ENCODE measurements around the gene THAP8.

The THAP8 gene

DNA sequence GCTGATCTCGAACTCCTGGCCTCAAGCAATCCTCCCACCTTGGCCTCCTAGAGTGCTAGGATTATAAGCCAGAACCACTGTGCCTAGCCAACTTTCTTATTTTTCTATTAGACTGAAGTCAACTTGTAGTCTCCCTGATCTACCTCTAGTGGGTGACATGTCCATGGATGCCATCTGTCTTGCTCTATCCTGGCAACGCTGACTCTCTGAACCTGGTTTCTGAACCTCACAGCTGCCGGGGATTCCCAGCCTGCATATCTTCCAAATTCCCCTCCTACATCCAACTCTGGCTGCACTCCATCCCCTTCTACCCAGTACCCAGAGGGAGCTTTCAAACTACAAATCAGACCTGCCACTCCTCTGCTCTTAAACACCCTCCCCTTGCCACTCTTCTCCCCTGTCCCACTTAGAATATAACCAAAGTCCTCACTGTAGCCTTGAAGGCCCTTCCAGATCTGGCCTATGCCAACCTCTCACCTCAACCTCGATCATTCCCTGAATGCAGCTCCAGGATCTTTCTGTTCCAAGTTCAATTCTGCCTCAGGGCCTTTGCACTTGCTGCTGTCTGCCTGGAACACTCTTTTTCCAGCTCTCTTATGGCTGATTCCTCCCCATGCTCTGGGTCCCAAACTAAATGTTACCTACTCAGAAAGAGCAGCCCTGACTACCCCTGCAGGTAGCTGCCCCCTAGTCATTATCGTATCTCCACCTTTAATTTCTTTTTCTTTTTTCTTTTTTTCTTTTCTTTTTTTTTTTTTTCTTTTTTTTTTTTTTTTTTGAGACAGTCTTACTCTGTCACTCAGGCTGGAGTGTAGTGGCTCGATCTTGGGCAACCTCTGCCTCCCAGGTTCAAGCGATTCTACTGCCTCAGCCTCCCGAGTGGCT lies 23.6 kb downstream of the THAP8 start:
- H3K4me3 ChIP-seq (ENCODE audit: low read length): no peak overlapping the region
- TF ChIP-seq ZNF274 (IDR thresholded peaks at IDR 0.05; ENCODE audit: low read depth, low read length): no peak

DNA sequence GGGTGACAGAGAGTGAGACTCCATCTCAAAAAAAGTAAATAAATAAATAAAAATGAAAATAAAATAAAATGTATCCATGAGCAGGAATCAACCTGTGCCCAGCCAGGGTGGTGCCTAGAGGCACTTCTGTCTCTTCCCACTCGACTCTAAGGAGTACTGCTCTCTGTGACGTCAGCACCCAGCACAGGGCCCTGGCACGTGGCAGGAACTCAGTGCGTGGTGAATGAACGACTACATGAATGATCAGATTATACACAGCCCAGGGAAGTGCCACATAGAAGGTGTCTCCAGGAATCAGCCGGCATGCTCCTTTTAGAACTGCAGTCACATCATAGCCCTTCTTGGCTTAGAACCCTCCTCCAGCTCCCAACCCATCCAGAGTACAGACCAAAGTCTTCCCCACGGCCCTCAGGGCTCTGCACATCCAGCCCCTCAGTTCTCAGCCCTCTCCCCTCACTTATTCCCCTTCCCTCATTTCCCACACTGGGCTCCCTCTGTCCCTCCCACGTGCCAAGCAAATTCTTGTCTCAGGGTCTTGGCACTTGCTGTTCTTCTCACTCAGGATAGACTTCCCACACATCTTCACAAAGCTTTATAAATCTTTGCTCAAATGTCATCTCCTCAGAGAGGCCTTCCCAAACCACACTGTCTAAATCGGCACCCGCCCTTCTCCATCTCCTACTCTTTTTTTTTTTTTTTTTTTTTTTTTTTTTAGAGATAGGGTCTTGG lies 25.6 kb downstream of the THAP8 start:
- TF ChIP-seq ZNF274 (IDR thresholded peaks at IDR 0.05; ENCODE audit: low read depth, low read length): no peak
- H3K4me3 ChIP-seq (ENCODE audit: low read length): no peak overlapping the region

DNA sequence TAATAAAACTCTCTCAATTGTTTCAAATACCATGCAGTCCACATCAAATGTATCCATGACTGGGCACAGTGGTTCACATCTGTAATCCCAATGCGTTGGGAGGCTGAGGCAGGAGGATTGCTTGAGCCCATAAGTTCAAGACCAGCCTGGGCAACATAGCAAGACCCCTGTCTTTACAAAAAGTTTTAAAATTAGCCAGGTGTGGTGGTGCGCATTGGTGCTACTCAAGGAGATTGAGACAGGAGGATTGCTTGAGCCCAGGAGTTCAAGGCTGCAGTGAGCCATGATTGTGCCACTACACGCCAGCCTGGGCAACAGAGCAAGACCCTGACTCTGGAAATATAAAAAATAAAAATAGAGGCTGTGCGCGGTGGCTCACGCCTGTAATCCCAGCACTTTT lies 26.4 kb downstream of the THAP8 start:
- H3K4me3 ChIP-seq (ENCODE audit: low read length): no peak overlapping the region
- no peak for TF ChIP-seq ZNF274 (IDR thresholded peaks at IDR 0.05; ENCODE audit: low read depth, low read length)

DNA sequence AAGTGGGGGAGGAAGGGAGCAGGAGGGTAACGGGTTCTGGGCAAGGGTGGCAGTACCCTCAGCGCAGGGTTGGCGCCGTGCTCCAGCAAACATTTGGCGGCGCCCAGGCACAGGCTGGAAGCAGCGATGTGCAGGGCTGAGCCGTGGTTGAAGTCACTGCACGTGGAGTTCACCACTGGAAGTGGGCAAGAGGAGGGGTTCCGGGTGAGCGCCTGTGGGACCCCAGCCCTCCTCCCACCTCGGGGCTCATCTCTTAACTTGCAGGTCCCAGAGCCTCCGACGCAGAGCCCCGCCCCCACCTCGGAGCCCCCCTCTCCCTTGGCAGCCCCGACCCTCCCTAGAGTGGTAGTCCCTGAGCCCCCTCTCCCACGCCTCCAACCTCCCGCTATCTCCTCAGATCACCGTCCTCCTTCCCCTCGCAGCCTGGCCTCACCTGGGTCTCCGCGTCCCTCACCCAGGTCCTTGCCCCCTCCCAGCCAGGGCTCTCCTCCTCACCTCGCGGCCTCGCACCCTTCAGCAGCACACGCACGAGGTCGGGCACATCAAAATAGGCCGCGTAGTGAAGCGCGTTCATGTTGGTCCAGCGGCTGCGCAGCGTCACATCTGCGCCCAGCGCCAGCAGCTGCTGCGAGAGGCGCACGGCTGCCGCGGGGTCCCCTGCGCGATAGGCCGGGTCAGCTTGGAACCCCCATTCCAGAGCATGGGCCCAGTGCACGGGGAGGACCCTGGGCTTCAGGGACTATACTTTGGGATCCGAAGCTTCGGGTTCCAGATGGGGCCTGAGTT lies 27.8 kb downstream of the THAP8 start:
- TF ChIP-seq ZNF274 (IDR thresholded peaks at IDR 0.05; ENCODE audit: low read depth, low read length): no peak
- H3K4me3 ChIP-seq (ENCODE audit: low read length): no peak overlapping the region

DNA sequence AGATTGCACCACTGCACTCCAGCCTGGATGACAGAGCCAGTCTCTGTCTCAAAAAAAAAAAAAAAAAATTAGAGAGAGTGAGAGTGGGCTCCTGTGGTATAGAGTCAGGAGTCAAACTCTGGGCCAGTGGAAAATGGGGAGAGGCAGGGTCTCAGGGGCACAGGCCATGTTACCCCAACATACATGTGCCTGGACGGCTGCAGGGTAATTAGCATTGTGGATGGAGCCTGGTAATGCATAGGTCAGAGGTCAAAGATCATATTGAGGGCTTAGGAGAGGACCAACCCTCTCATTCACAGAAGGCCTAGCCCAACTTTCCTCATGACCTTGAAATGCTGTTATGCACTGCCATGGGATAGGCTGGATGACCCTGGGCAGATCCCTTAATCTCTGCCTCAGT lies 28.5 kb downstream of the THAP8 start:
- H3K4me3 ChIP-seq (ENCODE audit: low read length): no peak overlapping the region
- TF ChIP-seq ZNF274 (IDR thresholded peaks at IDR 0.05; ENCODE audit: low read depth, low read length): no peak

DNA sequence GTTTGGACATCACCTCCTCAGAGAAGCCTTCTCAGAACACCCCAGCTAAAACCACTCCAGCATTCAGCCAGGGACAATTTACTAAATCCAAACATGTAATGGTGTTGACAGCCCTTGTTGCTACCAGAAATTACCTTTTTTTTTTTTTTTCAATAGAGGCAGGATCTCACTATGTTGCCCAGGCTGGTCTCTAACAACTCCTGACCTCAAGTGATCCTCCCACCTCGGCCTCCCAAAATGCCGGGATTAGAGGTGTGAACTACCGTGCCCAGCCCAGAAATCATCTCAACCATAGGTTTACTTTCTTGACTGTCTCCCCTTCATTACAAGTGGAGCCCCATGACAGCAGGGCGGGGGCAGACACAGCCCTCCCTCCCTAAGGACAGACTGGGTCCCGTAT lies 30.7 kb downstream of the THAP8 start:
- no peak for TF ChIP-seq ZNF274 (IDR thresholded peaks at IDR 0.05; ENCODE audit: low read depth, low read length)
- no peak overlapping the region for H3K4me3 ChIP-seq (ENCODE audit: low read length)

DNA sequence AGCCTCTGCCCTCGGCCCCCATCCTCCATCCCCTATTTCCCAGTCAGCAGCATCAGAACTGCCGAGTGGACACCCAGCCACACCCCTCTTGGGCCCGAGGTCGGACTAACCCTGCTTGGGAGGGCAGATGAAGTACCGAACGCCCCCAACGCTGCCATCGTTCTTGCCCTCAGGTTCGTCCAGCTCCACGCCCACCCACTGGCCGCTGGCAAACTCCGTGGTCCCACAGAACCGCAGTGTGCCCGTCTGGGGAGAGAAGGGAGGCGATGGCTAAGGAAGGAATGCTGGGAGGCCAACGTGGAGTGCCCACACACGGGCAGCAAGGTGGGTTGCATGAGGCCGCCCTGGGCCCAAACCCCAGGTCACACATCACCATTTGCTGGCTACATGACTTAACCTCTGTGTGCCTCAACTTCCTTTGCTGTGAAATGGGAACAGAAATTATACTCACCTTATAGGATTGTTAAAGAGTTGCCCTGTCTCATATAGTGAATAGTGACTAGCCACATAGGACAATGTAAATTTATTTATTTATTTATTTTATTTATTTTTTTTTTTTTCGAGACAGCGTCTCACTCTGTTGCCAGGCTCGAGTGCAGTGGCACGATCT lies 34.9 kb downstream of the THAP8 start:
- no peak for TF ChIP-seq ZNF274 (IDR thresholded peaks at IDR 0.05; ENCODE audit: low read depth, low read length)
- no peak overlapping the region for H3K4me3 ChIP-seq (ENCODE audit: low read length)

DNA sequence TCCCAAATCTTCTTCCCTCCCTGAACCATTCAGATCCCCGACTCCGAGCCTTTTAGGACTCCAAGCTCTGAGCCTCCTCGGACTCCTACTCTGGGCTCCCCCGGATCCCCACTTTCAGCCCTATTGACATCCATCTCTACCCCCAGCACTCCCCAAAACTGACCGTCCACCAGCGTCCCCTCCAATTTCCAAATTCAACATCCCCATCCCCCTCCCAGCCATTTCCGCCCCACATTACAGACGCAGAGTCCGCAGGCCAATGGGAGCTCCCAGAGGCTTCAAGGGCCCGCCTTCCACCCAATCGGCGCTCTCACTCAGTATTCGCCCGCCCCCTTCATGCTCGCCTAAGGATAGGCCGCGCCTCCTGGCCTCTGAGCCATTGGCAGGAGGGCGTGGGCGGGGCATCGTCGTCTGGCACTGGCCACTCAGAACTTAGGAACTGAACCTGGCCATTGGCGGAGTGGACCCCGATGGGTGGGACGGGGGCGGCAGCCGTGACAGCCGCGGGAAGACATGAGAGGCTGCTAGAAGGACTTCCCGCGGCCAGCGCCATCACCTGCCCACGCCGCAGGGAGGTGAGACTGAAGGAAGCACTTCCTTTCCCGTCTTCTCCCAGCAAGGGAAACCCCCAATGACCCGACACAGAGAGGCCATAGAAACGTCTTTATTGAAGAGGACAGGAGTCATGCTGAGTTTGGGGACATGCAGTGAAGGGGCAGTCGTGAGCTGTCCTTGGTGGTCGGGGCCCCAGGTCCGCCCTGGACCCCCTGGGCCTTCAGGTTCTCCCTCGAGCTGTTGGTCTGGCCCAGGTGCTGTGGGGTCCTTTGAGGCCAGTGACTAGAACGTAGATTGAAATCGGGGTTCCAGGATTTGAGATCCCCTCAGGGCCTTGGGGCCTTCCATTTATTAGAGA lies 39.8 kb downstream of the THAP8 start, which contains the start of gene ALKBH6:
Gene ALKBH6 (minus strand): TSS at position 202 of the 913 bp plus-strand sequence. CDS start 816 bp downstream, outside the sequence.
- TF ChIP-seq ZNF274 (IDR thresholded peaks at IDR 0.05; ENCODE audit: low read depth, low read length): no peak
- H3K4me3 ChIP-seq (ENCODE audit: low read length): peak within 1 kb of the TSS; percentile 96

DNA sequence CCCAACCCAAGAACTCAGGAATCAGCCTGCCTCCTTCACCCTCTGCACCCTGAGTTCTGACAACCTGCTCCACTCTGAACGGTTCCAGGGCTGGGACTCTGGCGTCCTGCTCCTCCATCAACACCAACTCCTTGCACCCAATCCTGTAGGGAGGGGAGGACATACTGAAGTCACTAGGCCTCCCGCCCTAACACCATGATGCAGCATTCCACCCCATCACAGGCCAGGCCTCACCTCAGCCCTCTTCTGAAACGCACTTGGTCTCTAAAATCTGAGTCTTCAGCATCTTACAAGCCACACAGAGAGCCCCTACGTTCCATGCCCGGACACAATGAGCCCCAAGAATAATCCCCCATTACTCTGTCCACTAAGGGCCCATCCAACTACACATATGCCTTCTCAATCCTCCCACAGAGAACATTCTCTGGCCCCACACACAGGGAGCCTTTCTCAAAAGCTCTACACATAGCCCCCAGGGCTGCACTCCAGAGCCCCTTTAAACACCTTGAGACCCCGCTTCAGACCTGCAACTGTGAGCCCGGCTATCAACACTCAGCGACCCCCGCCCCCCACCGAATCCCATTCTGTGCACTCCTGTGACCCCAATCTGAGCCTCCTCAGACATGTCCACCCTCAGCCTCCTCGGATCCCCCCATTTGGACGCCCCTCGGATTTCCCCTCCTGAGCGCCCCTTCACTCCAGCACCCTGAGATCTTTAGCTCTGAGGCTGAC lies 40.6 kb downstream of the THAP8 start:
- TF ChIP-seq ZNF274 (IDR thresholded peaks at IDR 0.05; ENCODE audit: low read depth, low read length): no peak

DNA sequence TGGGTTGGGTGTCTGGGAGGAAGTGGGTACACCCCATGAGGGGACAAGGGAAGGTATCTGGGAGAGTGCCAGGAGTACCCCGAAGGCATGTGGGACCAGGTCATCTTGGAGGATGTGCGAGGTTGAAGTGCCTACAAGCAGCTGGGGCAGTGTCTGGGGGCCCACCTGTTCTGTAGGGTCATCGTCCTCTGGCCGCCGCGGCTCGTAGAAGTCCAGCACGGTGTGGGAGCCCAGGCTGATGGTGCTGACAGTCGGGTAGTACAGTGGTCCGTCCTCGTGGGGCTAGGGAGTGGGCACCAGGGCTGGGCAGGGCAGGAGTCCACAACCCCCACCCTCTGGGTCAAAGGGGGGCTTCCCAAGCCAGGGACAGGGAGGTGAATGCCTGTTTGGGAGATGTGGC lies 43.7 kb downstream of the THAP8 start:
- H3K4me3 ChIP-seq (ENCODE audit: low read length): no peak overlapping the region
- TF ChIP-seq ZNF274 (IDR thresholded peaks at IDR 0.05; ENCODE audit: low read depth, low read length): no peak

More for the DNA sequence above, 40.6 kb downstream of the THAP8 start:
- H3K4me3 ChIP-seq (ENCODE audit: low read length): peak overlapping the region; percentile 96

DNA sequence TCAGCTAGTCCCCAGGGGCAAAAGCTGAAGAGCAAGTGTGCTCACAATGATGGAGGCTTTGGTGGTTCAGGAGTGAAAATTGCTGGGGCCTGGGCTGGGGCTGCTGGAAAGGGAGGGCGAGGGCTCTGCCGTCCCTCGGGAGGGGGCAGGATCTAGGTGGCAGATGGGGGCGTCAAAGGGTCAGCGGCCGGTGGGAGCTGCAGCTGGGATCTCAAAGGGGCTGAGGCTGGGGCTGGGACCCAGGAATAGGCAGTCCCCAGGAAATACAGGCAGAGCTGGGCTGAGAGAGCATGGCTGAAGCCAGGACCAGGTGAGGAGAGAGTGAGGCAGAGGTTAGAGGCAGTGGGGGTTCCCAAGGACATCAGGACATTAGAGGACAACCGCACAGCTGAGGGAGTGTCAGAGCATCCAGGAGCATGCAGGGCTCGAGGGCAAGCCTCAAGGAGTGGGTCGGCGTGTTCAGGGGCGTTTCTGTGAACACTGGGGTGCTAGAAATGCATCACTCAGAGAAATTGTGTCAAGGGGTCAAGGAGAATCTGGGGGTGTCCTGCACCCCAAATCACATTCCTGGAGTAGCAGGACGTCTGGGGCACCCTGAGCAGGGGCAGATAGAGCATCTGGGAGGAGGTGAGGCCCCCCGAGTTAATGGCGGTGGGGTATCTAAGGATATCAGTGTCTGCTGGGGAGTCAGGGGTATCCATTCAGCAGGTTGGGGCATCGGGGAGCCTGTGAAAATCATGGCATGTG lies 44.3 kb downstream of the THAP8 start:
- TF ChIP-seq ZNF274 (IDR thresholded peaks at IDR 0.05; ENCODE audit: low read depth, low read length): no peak
- H3K4me3 ChIP-seq (ENCODE audit: low read length): no peak overlapping the region

DNA sequence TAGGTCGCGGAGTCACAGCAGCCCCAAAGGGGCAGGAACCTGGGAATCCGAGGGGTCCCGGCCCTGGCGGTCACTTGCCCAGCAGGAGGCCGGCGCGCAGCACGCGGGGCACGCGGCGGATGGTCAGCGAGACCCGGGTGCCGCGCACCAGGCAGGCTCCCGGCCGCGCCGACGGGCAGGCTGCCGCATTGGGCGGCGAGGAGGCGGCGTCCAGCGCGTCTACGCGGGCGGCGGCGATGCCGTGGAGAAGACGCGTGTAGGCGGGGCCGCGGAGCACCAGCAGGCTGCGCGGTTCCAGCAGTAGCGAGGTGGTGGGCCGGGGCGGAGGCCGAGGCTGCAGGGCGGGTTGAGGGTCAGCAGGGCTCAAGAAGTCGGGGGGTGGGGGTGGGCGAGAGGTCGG lies 44.9 kb downstream of the THAP8 start:
- no peak for TF ChIP-seq ZNF274 (IDR thresholded peaks at IDR 0.05; ENCODE audit: low read depth, low read length)
- no peak overlapping the region; the same call in 1 of the 2 replicates for H3K4me3 ChIP-seq (ENCODE audit: low read length)

Measured in GM08714 (cell line).